Skeletal muscle satellite cell (primary cell): ENCODE measurements around the gene GPX8. TPM values are rescaled to one million over a fixed set of nuclear protein-coding genes. Genes with fewer than 3 reads are reported as not detected.

Experiments used
- H3K27me3 ChIP-seq: 2 replicates; pipeline ENCODE4 v1.7.0; 2013; ENCODE audit warnings: low read length; ENCODE audit not compliant: control insufficient read depth, insufficient read depth
- H3K36me3 ChIP-seq: 2 replicates; pipeline ENCODE4 v1.7.0; 2013; ENCODE audit warnings: mild to moderate bottlenecking, control low read depth, low read length; ENCODE audit not compliant: insufficient read depth
- H3K4me1 ChIP-seq: 2 replicates; pipeline ENCODE4 v1.7.0; 2013; ENCODE audit warnings: low read length; ENCODE audit not compliant: control insufficient read depth, insufficient read depth
- H3K4me2 ChIP-seq: 2 replicates; pipeline ENCODE4 v1.7.0; 2013; ENCODE audit warnings: mild to moderate bottlenecking, low read length
- H3K4me3 ChIP-seq: 2 replicates; pipeline ENCODE4 v1.7.0; 2013; ENCODE audit warnings: low read length
- H3K9ac ChIP-seq: 2 replicates; pipeline ENCODE4 v1.7.0; 2013; ENCODE audit warnings: mild to moderate bottlenecking, low read depth, low read length, moderate library complexity
- H3K9me3 ChIP-seq: replicated peaks from 2 replicates; pipeline ENCODE4 v1.7.0; 2013; ENCODE audit warnings: mild to moderate bottlenecking, control low read depth, low read length
- total RNA-seq: library from RNA; depleted of rRNA; stranded (reverse); fragments of >200 nt; gene quantifications from 2 replicates; pipeline ENCODE4 v1.2.3, GENCODE V29; 2012; rRNA removed

GPX8 gene
- total RNA-seq, result 90.8 and 98.3 TPM in 2 replicates

- H3K4me1 ChIP-seq, result peaks cover 16% of the 10 kb centered on the region
- H3K36me3 ChIP-seq, result peaks cover 24% of the 10 kb centered on the region
- H3K4me2 ChIP-seq, result peak within 1 kb of the TSS; percentile 84
- peak within 1 kb of the TSS; percentile 74 for H3K4me3 ChIP-seq
- H3K27me3 ChIP-seq, result no peaks in the 10 kb centered on the region
- no peaks in the 10 kb centered on the region for H3K9me3 ChIP-seq
- peak within 1 kb of the TSS; percentile 91 for H3K9ac ChIP-seq
Measured at GRCh38 chr5:55159763-55160492, at the start of gene GPX8. TSS of gene GPX8 (plus strand) at chr5:55160171. CDS start at chr5:55160193, 22 bp downstream.

- Histone ChIP-seq H3K4me1 (no peaks in the 10 kb centered on the region), H3K9ac (no peak overlapping the region), H3K27me3 (peaks cover 7% of the 10 kb centered on the region), H3K36me3 (no peaks in the 10 kb centered on the region), H3K4me3 (no peak overlapping the region), H3K4me2 (no peak overlapping the region), H3K9me3 (no peaks in the 10 kb centered on the region)
Measured at GRCh38 chr5:55110217-55110616, 49.8 kb upstream of the GPX8 start.

GRCh38 chr5:55113327-55113726, 46.6 kb upstream of the GPX8 start:
- H3K4me2 ChIP-seq, result no peak overlapping the region
- no peaks in the 10 kb centered on the region for H3K36me3 ChIP-seq
- no peaks in the 10 kb centered on the region for H3K9me3 ChIP-seq
- no peak overlapping the region for H3K9ac ChIP-seq
- no peak overlapping the region for H3K4me3 ChIP-seq
- peaks cover 7% of the 10 kb centered on the region for H3K27me3 ChIP-seq
- H3K4me1 ChIP-seq, result no peaks in the 10 kb centered on the region

- Histone ChIP-seq H3K36me3 (no peaks in the 10 kb centered on the region), H3K4me3 (no peak overlapping the region), H3K27me3 (peaks cover 8% of the 10 kb centered on the region), H3K4me2 (no peak overlapping the region), H3K9ac (no peak overlapping the region), H3K4me1 (no peaks in the 10 kb centered on the region), H3K9me3 (no peaks in the 10 kb centered on the region)
Measured at GRCh38 chr5:55114061-55114460, 45.9 kb upstream of the GPX8 start.

GRCh38 chr5:55123365-55123764, 36.6 kb upstream of the GPX8 start:
- Histone ChIP-seq H3K9ac (no peak overlapping the region), H3K4me1 (no peaks in the 10 kb centered on the region), H3K4me3 (no peak overlapping the region), H3K4me2 (no peak overlapping the region), H3K9me3 (no peaks in the 10 kb centered on the region), H3K36me3 (no peaks in the 10 kb centered on the region), H3K27me3 (peaks cover 2% of the 10 kb centered on the region)

- Histone ChIP-seq H3K4me3 (no peak overlapping the region), H3K4me2 (no peak overlapping the region), H3K9ac (no peak overlapping the region), H3K27me3 (no peaks in the 10 kb centered on the region), H3K4me1 (no peaks in the 10 kb centered on the region), H3K9me3 (no peaks in the 10 kb centered on the region), H3K36me3 (no peaks in the 10 kb centered on the region)
Measured at GRCh38 chr5:55134053-55134722, 25.8 kb upstream of the GPX8 start.

GRCh38 chr5:55136521-55136920, 23.4 kb upstream of the GPX8 start:
- H3K4me2 ChIP-seq, result no peak overlapping the region
- no peaks in the 10 kb centered on the region for H3K27me3 ChIP-seq
- H3K4me1 ChIP-seq, result no peaks in the 10 kb centered on the region
- no peak overlapping the region for H3K9ac ChIP-seq
- H3K4me3 ChIP-seq, result no peak overlapping the region
- no peaks in the 10 kb centered on the region for H3K9me3 ChIP-seq
- no peaks in the 10 kb centered on the region for H3K36me3 ChIP-seq

GRCh38 chr5:55140908-55141665, 18.9 kb upstream of the GPX8 start:
- no peaks in the 10 kb centered on the region for H3K9me3 ChIP-seq
- no peaks in the 10 kb centered on the region for H3K36me3 ChIP-seq
- no peaks in the 10 kb centered on the region for H3K4me1 ChIP-seq
- H3K27me3 ChIP-seq, result no peaks in the 10 kb centered on the region
- H3K4me3 ChIP-seq, result no peak overlapping the region
- H3K9ac ChIP-seq, result no peak overlapping the region
- no peak overlapping the region for H3K4me2 ChIP-seq

GRCh38 chr5:55141945-55142690, 17.9 kb upstream of the GPX8 start:
- H3K9me3 ChIP-seq, result no peaks in the 10 kb centered on the region
- H3K9ac ChIP-seq, result no peak overlapping the region

GRCh38 chr5:55143624-55144023, 16.3 kb upstream of the GPX8 start:
- no peaks in the 10 kb centered on the region for H3K4me1 ChIP-seq
- H3K9ac ChIP-seq, result no peak overlapping the region
- no peak overlapping the region for H3K4me2 ChIP-seq
- H3K4me3 ChIP-seq, result no peak overlapping the region
- no peaks in the 10 kb centered on the region for H3K9me3 ChIP-seq
- H3K27me3 ChIP-seq, result no peaks in the 10 kb centered on the region
- no peaks in the 10 kb centered on the region for H3K36me3 ChIP-seq

More at GRCh38 chr5:55141945-55142690, 17.9 kb upstream of the GPX8 start:
- H3K36me3 ChIP-seq, result no peaks in the 10 kb centered on the region
- H3K4me1 ChIP-seq, result no peaks in the 10 kb centered on the region
- no peak overlapping the region for H3K4me2 ChIP-seq
- H3K27me3 ChIP-seq, result no peaks in the 10 kb centered on the region
- no peak overlapping the region for H3K4me3 ChIP-seq

GRCh38 chr5:55146080-55146479, 13.9 kb upstream of the GPX8 start:
- Histone ChIP-seq H3K4me1 (no peaks in the 10 kb centered on the region), H3K9ac (no peak overlapping the region), H3K4me2 (no peak overlapping the region), H3K9me3 (no peaks in the 10 kb centered on the region), H3K27me3 (no peaks in the 10 kb centered on the region), H3K4me3 (no peak overlapping the region), H3K36me3 (no peaks in the 10 kb centered on the region)
